HepG2 (cell line): ENCODE results near the gene TUBA4B. TPM values are rescaled to one million over a fixed set of nuclear protein-coding genes. Genes with fewer than 3 reads are reported as not detected.

Experiments
- ATAC-seq: fragments of 200-7000 bp; cut with Tn5 transposase; 3 replicates; pipeline ENCODE4 v1.9.1; 2020; ENCODE audit warnings: mild to moderate bottlenecking, moderate library complexity
- BruUV-seq: library from RNA; stranded (reverse); fragments of 400-500 nt; replicated peaks from 2 replicates; lab custom pipeline; 2021; lab: Mats Ljungman, UMichigan
- CTCF ChIA-PET: fragments of 300-600 bp; formaldehyde crosslinking; extraction: SDS; loops from one replicate; lab custom pipeline; 2021; ENCODE audit warnings: low total read pairs, inconsistent platforms, low intra/inter-chr PET ratio; lab: Yijun Ruan, JAX
- POLR2A ChIA-PET: fragments of 350-600 bp; sonication (Branson Sonifier 250); formaldehyde crosslinking; loops from one replicate; lab custom pipeline; 2020; ENCODE audit warnings: antibody characterized with exemption, inconsistent platforms; lab: Yijun Ruan, JAX
- DNase-seq: peaks from one replicate; pipeline ENCODE4 v3.0.0-alpha.2; 2015; ENCODE audit warnings: low spot score
- FAIRE-seq: peaks from 3 replicates; lab custom pipeline; 2011; peaks lifted over from hg19 to GRCh38; lab: Jason Lieb, UNC
- H2AFZ ChIP-seq: one replicate; pipeline ENCODE4 v1.6.1; 2011; ENCODE audit warnings: low read length, inconsistent platforms
- H3K27ac ChIP-seq: fragments of 300-600 bp; 3 replicates; pipeline ENCODE4 v1.8.0; 2011; ENCODE audit warnings: mixed run types, mild to moderate bottlenecking, mixed read lengths, low read length, inconsistent platforms; ENCODE audit not compliant: insufficient read depth; ENCODE audit errors: extremely low read length
- H3K27me3 ChIP-seq, 2 experiments: fragments of 200-600 bp in 1 of 2; 2 replicates in 1 of 2; 3 replicates in 1 of 2; pipeline versions ENCODE4 v1.6.0 to v1.8.0; 2011; ENCODE audit warnings: low read length in 2 of 2, mild to moderate bottlenecking in 2 of 2, moderate library complexity in 2 of 2, inconsistent platforms in 1 of 2; ENCODE audit not compliant: insufficient read depth in 2 of 2, control insufficient read depth in 1 of 2
- H3K36me3 ChIP-seq, 2 experiments: fragments of 200-600 bp in 1 of 2; replicated peaks in 1 of 2; 2 replicates in 1 of 2; 3 replicates in 1 of 2; pipeline versions ENCODE4 v1.5.1 to v1.8.0; 2011; ENCODE audit warnings: low read length in 2 of 2, inconsistent platforms in 1 of 2; ENCODE audit not compliant: insufficient read depth in 2 of 2, control insufficient read depth in 1 of 2
- H3K4me1 ChIP-seq: 2 replicates; pipeline ENCODE4 v1.5.1; 2012; ENCODE audit warnings: low read length, inconsistent platforms; ENCODE audit not compliant: insufficient read depth
- H3K4me2 ChIP-seq: 2 replicates; pipeline ENCODE4 v1.6.0; 2011; ENCODE audit warnings: low read depth, low read length, inconsistent platforms
- H3K4me3 ChIP-seq, 3 experiments: fragments of 200-600 bp in 1 of 3; sonication (generic), shearing (Covaris generic) in 1 of 3; replicated peaks in 1 of 3; 2 replicates each; pipeline ENCODE4 v1.5.1; 2011 to 2016; ENCODE audit warnings: low read length in 3 of 3, inconsistent platforms in 2 of 3, low read depth in 2 of 3, mild to moderate bottlenecking in 2 of 3, control low read depth in 1 of 3, mixed read lengths in 1 of 3; ENCODE audit not compliant: insufficient read depth in 1 of 3
- H3K79me2 ChIP-seq: one replicate; pipeline ENCODE4 v1.6.1; 2011; ENCODE audit warnings: low read length, inconsistent platforms; ENCODE audit not compliant: insufficient read depth
- H3K9ac ChIP-seq: 2 replicates; pipeline ENCODE4 v1.6.0; 2011; ENCODE audit warnings: mild to moderate bottlenecking, low read depth, low read length, inconsistent platforms; ENCODE audit not compliant: insufficient read depth
- H3K9me3 ChIP-seq: 2 replicates; pipeline ENCODE4 v1.5.1; 2012; ENCODE audit warnings: mild to moderate bottlenecking, low read length
- H4K20me1 ChIP-seq: 2 replicates; pipeline ENCODE4 v1.6.0; 2011; ENCODE audit warnings: inconsistent platforms, mild to moderate bottlenecking, low read length, moderate library complexity; ENCODE audit not compliant: insufficient read depth
- CREB1 ChIP-seq, 2 experiments: fragments of 450-650 bp in 1 of 2; IDR thresholded peaks; 2 replicates each; pipeline ENCODE4 v1.6.1; 2016 to 2017; ENCODE audit warnings: control low read depth in 1 of 2, mild to moderate bottlenecking in 1 of 2, missing compliant biosample characterization in 1 of 2, missing genetic modification characterization in 1 of 2
- DPF2 ChIP-seq: sonication (generic); formaldehyde crosslinking; IDR thresholded peaks from 2 replicates; pipeline ENCODE4 v1.4.0; 2020; ENCODE audit warnings: mild to moderate bottlenecking, low read depth, missing genetic modification reagents, borderline replicate concordance
- ESRRA ChIP-seq: sonication (generic); formaldehyde crosslinking; IDR thresholded peaks from 2 replicates; pipeline ENCODE4 v1.5.1; 2020; ENCODE audit warnings: mild to moderate bottlenecking, low read depth, missing genetic modification reagents
- GZF1 ChIP-seq: sonication (generic); formaldehyde crosslinking; IDR thresholded peaks from 2 replicates; pipeline ENCODE4 v1.5.1; 2020; ENCODE audit warnings: mild to moderate bottlenecking, missing genetic modification reagents
- HDAC6 ChIP-seq: fragments of 200-600 bp; sonication (generic); IDR thresholded peaks from 2 replicates; pipeline ENCODE4 v1.7.0; 2017; ENCODE audit warnings: mild to moderate bottlenecking, antibody characterized with exemption, low read length, low read depth
- KDM5B ChIP-seq: sonication (generic); formaldehyde crosslinking; IDR thresholded peaks from 2 replicates; pipeline ENCODE4 v1.4.0; 2020; ENCODE audit warnings: missing genetic modification reagents, mild to moderate bottlenecking, borderline replicate concordance
- KLF16 ChIP-seq, 2 experiments: sonication (generic) in 1 of 2; formaldehyde crosslinking in 1 of 2; IDR thresholded peaks; 2 replicates each; pipeline versions ENCODE4 v1.6.1 to v1.8.0; 2016 to 2023; ENCODE audit warnings: missing genetic modification reagents in 2 of 2, missing compliant biosample characterization in 1 of 2
- SIN3A ChIP-seq: IDR thresholded peaks from 2 replicates; pipeline ENCODE4 v1.6.1; 2011; ENCODE audit warnings: low read depth, mild to moderate bottlenecking, control low read depth, low read length, borderline replicate concordance
- U2AF2 ChIP-seq: fragments of 200-400 bp; formaldehyde crosslinking; IDR thresholded peaks from 2 replicates; pipeline ENCODE4 v1.6.1; 2017; ENCODE audit warnings: low read depth, mild to moderate bottlenecking, low read length
- ZNF567 ChIP-seq: sonication (generic); formaldehyde crosslinking; IDR thresholded peaks from 2 replicates; pipeline ENCODE4 v1.8.1; 2023; ENCODE audit warnings: mild to moderate bottlenecking, missing genetic modification reagents, borderline replicate concordance
- ZSCAN31 ChIP-seq: sonication (generic); formaldehyde crosslinking; IDR thresholded peaks from 2 replicates; pipeline ENCODE4 v1.5.0; 2020; ENCODE audit warnings: low read depth, mild to moderate bottlenecking, missing genetic modification reagents
- WGBS: methylation state at CpG from one replicate; pipeline ENCODE4 v1.1.6; 2017; ENCODE audit warnings: low lambda C conversion rate; 5-methylcytosine and 5-hydroxymethylcytosine counted together
- in situ Hi-C: cut with HindIII; loops from 2 replicates; pipeline ENCODE4 v1.10.0; 2017; ENCODE audit warnings: low pct_unique_long_range_greater_than_20kb; ENCODE audit not compliant: extremely low pct_ligation_motif_present
- intact Hi-C: fragments of 100-400 bp; cut with micrococcal nuclease; formaldehyde crosslinking; loops from one replicate; pipeline ENCODE4 v1.10.0; 2022; ENCODE audit not compliant: unreplicated experiment
- polyA plus RNA-seq, 8 experiments: library from polyadenylated mRNA; depleted of rRNA in 3 of 8; stranded (reverse) in 7 of 8; unstranded in 1 of 8; fragments of >200 nt; fragmentation: Illumina TruSeq in 4 of 8; extraction: Trizol in 4 of 8; gene quantifications; 2 replicates each; pipeline versions ENCODE4 v1.2.1 to v1.2.3, GENCODE V29; 2011 to 2016; ENCODE audit warnings: low read depth in 4 of 8, missing spikeins in 1 of 8, mixed read lengths in 1 of 8; ENCODE audit not compliant: insufficient read depth in 1 of 8
- total RNA-seq, 5 experiments: library from RNA; depleted of rRNA; stranded (reverse); fragments of >200 nt; fragmentation: Illumina TruSeq; extraction: Trizol; gene quantifications; 2 replicates each; pipeline ENCODE4 v1.2.3, GENCODE V29; 2016; ENCODE audit warnings: low read depth in 1 of 5
- TF ChIP-seq, protein P1 (sequence below): sonication (generic); formaldehyde crosslinking; IDR thresholded peaks from 2 replicates; pipeline ENCODE4 v1.4.0; 2020; ENCODE audit warnings: missing genetic modification reagents, mild to moderate bottlenecking, borderline replicate concordance
- TF ChIP-seq, protein P2 (sequence below): IDR thresholded peaks from 2 replicates; pipeline ENCODE4 v1.6.1; 2016; ENCODE audit warnings: mild to moderate bottlenecking
- TF ChIP-seq, protein P3 (sequence below): sonication (generic); formaldehyde crosslinking; IDR thresholded peaks from 2 replicates; pipeline ENCODE4 v1.4.0; 2020; ENCODE audit warnings: missing genetic modification reagents, borderline replicate concordance
- TF ChIP-seq, protein P4 (sequence below): sonication (generic); formaldehyde crosslinking; conservative IDR thresholded peaks from 2 replicates; pipeline ENCODE4 v1.8.1; 2023; ENCODE audit warnings: missing genetic modification reagents

Gene TUBA4B
- total and polyA plus RNA-seq, 2 of the 13 experiments (the other 11 are each of a cell fraction or from before 2014, with no cell fraction given): 0.18 to 0.22 TPM

DNA sequence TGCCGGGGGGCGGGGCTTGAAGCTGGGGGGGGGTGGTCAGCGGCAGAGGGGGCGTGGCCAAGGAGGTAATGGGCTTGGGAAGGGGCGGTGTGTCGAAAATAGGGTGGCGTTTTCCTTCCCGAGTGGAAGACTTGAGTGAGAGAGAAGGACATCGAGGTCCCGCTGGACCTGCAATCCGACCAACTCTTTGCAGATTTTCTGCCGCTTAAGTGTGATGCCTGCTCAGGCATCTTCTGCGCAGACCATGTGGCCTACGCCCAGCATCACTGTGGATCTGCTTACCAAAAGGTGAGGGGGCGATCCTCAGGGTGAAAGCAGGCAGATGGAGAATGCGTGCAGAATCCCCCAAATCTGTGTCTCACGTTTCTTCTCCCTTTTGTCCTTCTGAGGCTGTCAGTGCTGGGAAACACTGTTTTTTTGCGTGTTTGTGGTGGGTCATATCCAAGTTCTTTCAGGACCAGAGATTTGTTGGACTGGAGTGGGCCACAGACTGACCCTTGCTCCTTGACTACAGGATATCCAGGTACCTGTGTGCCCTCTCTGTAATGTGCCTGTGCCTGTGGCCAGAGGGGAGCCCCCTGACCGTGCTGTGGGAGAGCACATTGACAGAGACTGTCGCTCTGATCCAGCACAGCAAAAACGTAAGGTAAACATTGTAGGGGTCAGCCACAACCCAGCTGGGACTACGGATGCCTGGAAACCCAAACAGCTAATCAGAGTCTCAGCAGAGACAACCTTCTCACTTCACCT lies 45.7 kb upstream of the TUBA4B start:
- Histone ChIP-seq H3K27me3 (no peaks in the 10 kb centered on the region; a peak in 1 of 5 replicates), H3K27ac (peak overlapping the region; percentile 95), H3K4me2 (peak overlapping the region; percentile 100), H3K4me1 (peaks cover 54% of the 10 kb centered on the region), H3K9me3 (no peaks in the 10 kb centered on the region), H2AFZ (no peak overlapping the region), H3K79me2 (peaks cover 6% of the 10 kb centered on the region), H3K4me3 (peak overlapping the region; percentile 65 to 86 (median 69)), H4K20me1 (no peaks in the 10 kb centered on the region), H3K9ac (peak overlapping the region; percentile 86), H3K36me3 (peaks cover 12 to 27% of the 10 kb centered on the region in 2 experiments)
- WGBS: 18% methylated on average over 22 of the region's 22 CpGs
- intact Hi-C loops: no loop called here
- POLR2A ChIA-PET: interaction anchor here (0.6 to 5.6 kb wide), 25 partner anchors 10 to 181 kb away, joined by 3 to 227 read pairs (median 9); partner anchors contain the start of genes ABCB6, ANKZF1, ATG9A and CNPPD1
- in situ Hi-C loops: loop anchor here (5.0 kb wide), 1 partner anchor 35 kb away; the partner anchor contains the start of gene SLC23A3
- TSS peak; percentile 73 for BruUV-seq
- FAIRE-seq (no peak), DNase-seq (no peak), ATAC-seq (peak; percentile 21)
- CTCF ChIA-PET: interaction anchor here (2.6 kb wide), 1 partner anchor 36 kb away, joined by 8 read pairs; no protein-coding TSS in a partner anchor
- TF ChIP-seq ESRRA (CRISPR knock-in tag) (no peak), DPF2 (no peak), ZNF567 (CRISPR knock-in tag) (0 out of 2 replicates have a peak, but pooled peaks have one; percentile 7), SIN3A (no peak), CREB1 (IDR thresholded peaks at IDR 0.05) (no peak), CREB1 (CRISPR knock-in tag; IDR thresholded peaks at IDR 0.05) (no peak), ZSCAN31 (CRISPR knock-in tag) (no peak; the same call in 1 of the 2 replicates), U2AF2 (no peak; the same call in 1 of the 2 replicates), KDM5B (CRISPR knock-in tag) (no peak; the same call in 1 of the 2 replicates), HDAC6 (no peak), GZF1 (CRISPR knock-in tag) (no peak), KLF16 (CRISPR knock-in tag; IDR thresholded peaks at IDR 0.05) (no peak)
- TF ChIP-seq, protein P1, sequence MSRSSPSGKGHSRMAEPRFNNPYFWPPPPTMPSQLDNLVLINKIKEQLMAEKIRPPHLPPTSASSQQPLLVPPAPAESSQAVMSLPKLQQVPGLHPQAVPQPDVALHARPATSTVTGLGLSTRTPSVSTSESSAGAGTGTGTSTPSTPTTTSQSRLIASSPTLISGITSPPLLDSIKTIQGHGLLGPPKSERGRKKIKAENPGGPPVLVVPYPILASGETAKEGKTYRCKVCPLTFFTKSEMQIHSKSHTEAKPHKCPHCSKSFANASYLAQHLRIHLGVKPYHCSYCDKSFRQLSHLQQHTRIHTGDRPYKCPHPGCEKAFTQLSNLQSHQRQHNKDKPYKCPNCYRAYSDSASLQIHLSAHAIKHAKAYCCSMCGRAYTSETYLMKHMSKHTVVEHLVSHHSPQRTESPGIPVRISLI (CRISPR knock-in tag): no peak; the same call in 1 of the 2 replicates
- TF ChIP-seq, protein P2, sequence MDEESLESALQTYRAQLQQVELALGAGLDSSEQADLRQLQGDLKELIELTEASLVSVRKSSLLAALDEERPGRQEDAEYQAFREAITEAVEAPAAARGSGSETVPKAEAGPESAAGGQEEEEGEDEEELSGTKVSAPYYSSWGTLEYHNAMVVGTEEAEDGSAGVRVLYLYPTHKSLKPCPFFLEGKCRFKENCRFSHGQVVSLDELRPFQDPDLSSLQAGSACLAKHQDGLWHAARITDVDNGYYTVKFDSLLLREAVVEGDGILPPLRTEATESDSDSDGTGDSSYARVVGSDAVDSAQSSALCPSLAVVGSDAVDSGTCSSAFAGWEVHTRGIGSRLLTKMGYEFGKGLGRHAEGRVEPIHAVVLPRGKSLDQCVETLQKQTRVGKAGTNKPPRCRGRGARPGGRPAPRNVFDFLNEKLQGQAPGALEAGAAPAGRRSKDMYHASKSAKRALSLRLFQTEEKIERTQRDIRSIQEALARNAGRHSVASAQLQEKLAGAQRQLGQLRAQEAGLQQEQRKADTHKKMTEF (CRISPR knock-in tag): peak; percentile 25; the same call in 1 of the 2 replicates
- TF ChIP-seq, protein P3, sequence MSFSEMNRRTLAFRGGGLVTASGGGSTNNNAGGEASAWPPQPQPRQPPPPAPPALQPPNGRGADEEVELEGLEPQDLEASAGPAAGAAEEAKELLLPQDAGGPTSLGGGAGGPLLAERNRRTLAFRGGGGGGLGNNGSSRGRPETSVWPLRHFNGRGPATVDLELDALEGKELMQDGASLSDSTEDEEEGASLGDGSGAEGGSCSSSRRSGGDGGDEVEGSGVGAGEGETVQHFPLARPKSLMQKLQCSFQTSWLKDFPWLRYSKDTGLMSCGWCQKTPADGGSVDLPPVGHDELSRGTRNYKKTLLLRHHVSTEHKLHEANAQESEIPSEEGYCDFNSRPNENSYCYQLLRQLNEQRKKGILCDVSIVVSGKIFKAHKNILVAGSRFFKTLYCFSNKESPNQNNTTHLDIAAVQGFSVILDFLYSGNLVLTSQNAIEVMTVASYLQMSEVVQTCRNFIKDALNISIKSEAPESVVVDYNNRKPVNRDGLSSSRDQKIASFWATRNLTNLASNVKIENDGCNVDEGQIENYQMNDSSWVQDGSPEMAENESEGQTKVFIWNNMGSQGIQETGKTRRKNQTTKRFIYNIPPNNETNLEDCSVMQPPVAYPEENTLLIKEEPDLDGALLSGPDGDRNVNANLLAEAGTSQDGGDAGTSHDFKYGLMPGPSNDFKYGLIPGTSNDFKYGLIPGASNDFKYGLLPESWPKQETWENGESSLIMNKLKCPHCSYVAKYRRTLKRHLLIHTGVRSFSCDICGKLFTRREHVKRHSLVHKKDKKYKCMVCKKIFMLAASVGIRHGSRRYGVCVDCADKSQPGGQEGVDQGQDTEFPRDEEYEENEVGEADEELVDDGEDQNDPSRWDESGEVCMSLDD (CRISPR knock-in tag): no peak
- TF ChIP-seq, protein P4, sequence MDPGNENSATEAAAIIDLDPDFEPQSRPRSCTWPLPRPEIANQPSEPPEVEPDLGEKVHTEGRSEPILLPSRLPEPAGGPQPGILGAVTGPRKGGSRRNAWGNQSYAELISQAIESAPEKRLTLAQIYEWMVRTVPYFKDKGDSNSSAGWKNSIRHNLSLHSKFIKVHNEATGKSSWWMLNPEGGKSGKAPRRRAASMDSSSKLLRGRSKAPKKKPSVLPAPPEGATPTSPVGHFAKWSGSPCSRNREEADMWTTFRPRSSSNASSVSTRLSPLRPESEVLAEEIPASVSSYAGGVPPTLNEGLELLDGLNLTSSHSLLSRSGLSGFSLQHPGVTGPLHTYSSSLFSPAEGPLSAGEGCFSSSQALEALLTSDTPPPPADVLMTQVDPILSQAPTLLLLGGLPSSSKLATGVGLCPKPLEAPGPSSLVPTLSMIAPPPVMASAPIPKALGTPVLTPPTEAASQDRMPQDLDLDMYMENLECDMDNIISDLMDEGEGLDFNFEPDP (CRISPR knock-in tag): no peak
